ENCODE measurements around the gene GTSF1L.
A peak's percentile ranks its signal among the peaks of the same experiment; 100 is the strongest.

The GTSF1L gene

GRCh38 chr20:43744966-43745730 lies 18.3 kb upstream of the GTSF1L start:
- no peak for DNase-seq

GRCh38 chr20:43744151-43744611 lies 17.4 kb upstream of the GTSF1L start:
- no peak for DNase-seq

GRCh38 chr20:43740642-43741041 lies 13.8 kb upstream of the GTSF1L start:
- DNase-seq: no peak

GRCh38 chr20:43739148-43739749 lies 12.4 kb upstream of the GTSF1L start:
- DNase-seq: no peak

- DNase-seq: no peak
Observed at GRCh38 chr20:43737925-43738324, 11.1 kb upstream of the GTSF1L start.

GRCh38 chr20:43736588-43737158 lies 9.9 kb upstream of the GTSF1L start:
- no peak for DNase-seq

- DNase-seq: no peak
Observed at GRCh38 chr20:43731927-43732326, 5.1 kb upstream of the GTSF1L start.

- DNase-seq: no peak
Observed at GRCh38 chr20:43731469-43731868, 4.7 kb upstream of the GTSF1L start.

- no peak for DNase-seq
Observed at GRCh38 chr20:43728686-43729255, 2.0 kb upstream of the GTSF1L start.

- DNase-seq: no peak
Observed at GRCh38 chr20:43727980-43728590, 1.3 kb upstream of the GTSF1L start.

- no peak for DNase-seq
Observed at GRCh38 chr20:43726333-43726732, 469 bp downstream of the GTSF1L start.

GRCh38 chr20:43725666-43726065 lies 1.1 kb downstream of the GTSF1L start:
- DNase-seq: no peak

GRCh38 chr20:43724383-43724782 lies 2.4 kb downstream of the GTSF1L start:
- no peak for DNase-seq

GRCh38 chr20:43723735-43724134 lies 3.1 kb downstream of the GTSF1L start:
- no peak for DNase-seq

- no peak for DNase-seq
Observed at GRCh38 chr20:43723186-43723585, 3.6 kb downstream of the GTSF1L start.

GRCh38 chr20:43722153-43722505 lies 4.7 kb downstream of the GTSF1L start:
- no peak for DNase-seq

GRCh38 chr20:43721429-43722152 lies 5.2 kb downstream of the GTSF1L start:
- peak; percentile 76 for DNase-seq

GRCh38 chr20:43721097-43721428 lies 5.7 kb downstream of the GTSF1L start:
- no peak for DNase-seq

- no peak for DNase-seq
Observed at GRCh38 chr20:43720007-43720406, 6.8 kb downstream of the GTSF1L start.

- DNase-seq: no peak
Observed at GRCh38 chr20:43717616-43717995, 9.2 kb downstream of the GTSF1L start.

GRCh38 chr20:43716757-43717615 lies 9.8 kb downstream of the GTSF1L start:
- no peak for DNase-seq

GRCh38 chr20:43716123-43716522 lies 10.7 kb downstream of the GTSF1L start:
- no peak for DNase-seq
